ENCODE measurements around the gene CCR4.

- TF ChIP-seq NR2C2 (CRISPR knock-in tag; IDR thresholded peaks at IDR 0.05) (no peak), NR2C2 (tag; IDR thresholded peaks at IDR 0.05) (no peak), CUX1 (CRISPR knock-in tag; IDR thresholded peaks at IDR 0.05) (no peak), ZC3H4 (CRISPR knock-in tag; IDR thresholded peaks at IDR 0.05; ENCODE audit: borderline replicate concordance) (no peak), TAF1 (IDR thresholded peaks at IDR 0.05; ENCODE audit: control insufficient read depth, extremely low read depth, insufficient read depth, low read length, severe bottlenecking) (no peak)
Observed at GRCh38 chr3:32909999-32910398, 41.4 kb upstream of the CCR4 start.

All from K562 (cell line).